Neutrophil (primary cell): ENCODE data around the gene PCSK1.
"Not testable (repeated sequence)": the region's sequence is repeated elsewhere in the genome, so short reads cannot be mapped to it uniquely, and the experiment has no call there.

Experiments used
- H3K27ac ChIP-seq: fragments of 200-600 bp; sonication (generic); 2 replicates; pipeline ENCODE4 v1.5.1; 2016; ENCODE audit warnings: mild to moderate bottlenecking, moderate library complexity
- H3K27me3 ChIP-seq: fragments of 200-600 bp; sonication (generic); 2 replicates; pipeline ENCODE4 v1.6.0; 2016; ENCODE audit warnings: mild to moderate bottlenecking
- H3K36me3 ChIP-seq: fragments of 200-600 bp; sonication (generic); 2 replicates; pipeline ENCODE4 v1.5.1; 2017
- H3K4me1 ChIP-seq, 2 experiments: fragments of 200-600 bp in 1 of 2; sonication (generic) in 1 of 2; 1 replicate in 1 of 2; 2 replicates in 1 of 2; pipeline versions ENCODE4 v1.5.1 to v1.6.1; 2013 to 2016; ENCODE audit warnings: low read depth in 1 of 2, low read length in 1 of 2, mild to moderate bottlenecking in 1 of 2, moderate library complexity in 1 of 2; ENCODE audit not compliant: control insufficient read depth in 1 of 2, insufficient read depth in 1 of 2
- H3K4me3 ChIP-seq, 2 experiments: fragments of 200-600 bp in 1 of 2; sonication (generic) in 1 of 2; 1 replicate in 1 of 2; 2 replicates in 1 of 2; pipeline ENCODE4 v1.5.1; 2013 to 2016; ENCODE audit warnings: low read depth in 1 of 2, low read length in 1 of 2, mild to moderate bottlenecking in 1 of 2, moderate library complexity in 1 of 2
- H3K9me3 ChIP-seq: fragments of 200-600 bp; sonication (generic); 2 replicates; pipeline ENCODE4 v1.5.1; 2016
- TF ChIP-seq, protein P1 (sequence below): fragments of 200-600 bp; sonication (generic); IDR thresholded peaks from 2 replicates; pipeline ENCODE4 v1.5.1; 2016; ENCODE audit warnings: antibody characterized with exemption

PCSK1 gene

DNA sequence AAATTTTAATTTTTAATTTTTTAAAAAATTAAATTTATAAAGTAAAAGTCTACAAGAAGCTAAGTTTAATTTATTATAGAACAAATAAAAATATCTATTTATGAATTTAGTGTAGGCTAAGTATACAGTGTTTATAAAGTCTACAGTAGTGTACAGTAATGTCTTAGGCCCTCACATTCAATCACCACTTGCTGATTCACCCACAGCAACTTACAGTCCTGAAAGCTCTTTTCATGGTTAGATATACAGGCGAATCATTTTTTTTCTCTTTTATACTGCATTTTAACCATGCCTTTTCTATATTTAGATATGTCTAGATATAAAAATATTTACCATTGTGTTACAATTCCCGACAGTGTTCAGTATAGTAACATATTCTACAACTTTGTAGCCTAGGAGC, 55.9 kb downstream of the PCSK1 start:
- H3K27ac ChIP-seq, result no peak overlapping the region
- no peaks in the 10 kb centered on the region for H3K9me3 ChIP-seq
- no peaks in the 10 kb centered on the region for H3K4me1 ChIP-seq
- no peak overlapping the region for H3K4me3 ChIP-seq
- H3K36me3 ChIP-seq, result no peaks in the 10 kb centered on the region
- TF ChIP-seq, protein P1, sequence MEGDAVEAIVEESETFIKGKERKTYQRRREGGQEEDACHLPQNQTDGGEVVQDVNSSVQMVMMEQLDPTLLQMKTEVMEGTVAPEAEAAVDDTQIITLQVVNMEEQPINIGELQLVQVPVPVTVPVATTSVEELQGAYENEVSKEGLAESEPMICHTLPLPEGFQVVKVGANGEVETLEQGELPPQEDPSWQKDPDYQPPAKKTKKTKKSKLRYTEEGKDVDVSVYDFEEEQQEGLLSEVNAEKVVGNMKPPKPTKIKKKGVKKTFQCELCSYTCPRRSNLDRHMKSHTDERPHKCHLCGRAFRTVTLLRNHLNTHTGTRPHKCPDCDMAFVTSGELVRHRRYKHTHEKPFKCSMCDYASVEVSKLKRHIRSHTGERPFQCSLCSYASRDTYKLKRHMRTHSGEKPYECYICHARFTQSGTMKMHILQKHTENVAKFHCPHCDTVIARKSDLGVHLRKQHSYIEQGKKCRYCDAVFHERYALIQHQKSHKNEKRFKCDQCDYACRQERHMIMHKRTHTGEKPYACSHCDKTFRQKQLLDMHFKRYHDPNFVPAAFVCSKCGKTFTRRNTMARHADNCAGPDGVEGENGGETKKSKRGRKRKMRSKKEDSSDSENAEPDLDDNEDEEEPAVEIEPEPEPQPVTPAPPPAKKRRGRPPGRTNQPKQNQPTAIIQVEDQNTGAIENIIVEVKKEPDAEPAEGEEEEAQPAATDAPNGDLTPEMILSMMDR, result no peak
- H3K27me3 ChIP-seq, result peaks cover 21% of the 10 kb centered on the region

DNA sequence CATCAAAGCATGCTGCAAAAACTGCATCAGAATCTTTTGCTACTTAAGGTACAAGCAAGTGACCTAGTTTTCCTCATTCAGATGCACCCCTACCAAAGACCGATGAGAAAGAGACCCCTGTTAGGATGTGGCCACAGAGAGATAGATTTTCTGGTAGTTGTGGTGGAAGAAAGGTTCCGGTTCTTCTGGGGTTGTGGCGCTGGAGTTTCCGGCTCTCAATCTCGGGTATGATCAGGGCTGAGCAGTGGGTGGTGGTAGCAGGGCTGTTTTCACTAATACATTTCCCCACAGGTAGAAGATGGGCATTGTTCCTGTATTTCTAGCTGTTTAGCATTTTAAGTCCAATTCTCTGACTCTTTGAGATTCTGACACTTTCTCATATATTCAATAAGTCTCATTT, 58.4 kb downstream of the PCSK1 start:
- no peak overlapping the region for H3K4me3 ChIP-seq
- H3K27me3 ChIP-seq, result peaks cover 19% of the 10 kb centered on the region
- H3K27ac ChIP-seq, result no peak overlapping the region
- H3K4me1 ChIP-seq, result no peaks in the 10 kb centered on the region
- TF ChIP-seq, protein P1, result no peak
- H3K36me3 ChIP-seq, result no peaks in the 10 kb centered on the region
- no peaks in the 10 kb centered on the region for H3K9me3 ChIP-seq

DNA sequence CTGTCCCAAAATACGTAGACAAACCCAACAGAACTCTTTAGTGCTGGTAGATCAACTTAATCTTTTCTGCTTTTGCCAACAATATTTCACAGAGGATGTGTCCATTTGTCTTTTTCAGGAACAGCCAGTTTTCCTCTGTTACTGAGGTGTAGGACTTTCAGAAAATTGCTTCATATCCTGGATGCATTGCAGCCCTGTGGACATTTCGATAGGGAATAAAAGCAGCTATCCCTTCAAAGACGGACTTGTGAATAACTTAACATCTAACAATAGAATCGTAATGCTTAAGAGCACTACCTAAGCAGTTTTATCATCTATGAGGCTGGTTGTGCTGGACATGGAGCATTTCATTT, 59.7 kb downstream of the PCSK1 start:
- Histone ChIP-seq H3K4me1 (no peaks in the 10 kb centered on the region), H3K27me3 (peaks cover 19% of the 10 kb centered on the region), H3K36me3 (no peaks in the 10 kb centered on the region), H3K4me3 (no peak overlapping the region), H3K9me3 (no peaks in the 10 kb centered on the region), H3K27ac (no peak overlapping the region)
- TF ChIP-seq, protein P1, result no peak

DNA sequence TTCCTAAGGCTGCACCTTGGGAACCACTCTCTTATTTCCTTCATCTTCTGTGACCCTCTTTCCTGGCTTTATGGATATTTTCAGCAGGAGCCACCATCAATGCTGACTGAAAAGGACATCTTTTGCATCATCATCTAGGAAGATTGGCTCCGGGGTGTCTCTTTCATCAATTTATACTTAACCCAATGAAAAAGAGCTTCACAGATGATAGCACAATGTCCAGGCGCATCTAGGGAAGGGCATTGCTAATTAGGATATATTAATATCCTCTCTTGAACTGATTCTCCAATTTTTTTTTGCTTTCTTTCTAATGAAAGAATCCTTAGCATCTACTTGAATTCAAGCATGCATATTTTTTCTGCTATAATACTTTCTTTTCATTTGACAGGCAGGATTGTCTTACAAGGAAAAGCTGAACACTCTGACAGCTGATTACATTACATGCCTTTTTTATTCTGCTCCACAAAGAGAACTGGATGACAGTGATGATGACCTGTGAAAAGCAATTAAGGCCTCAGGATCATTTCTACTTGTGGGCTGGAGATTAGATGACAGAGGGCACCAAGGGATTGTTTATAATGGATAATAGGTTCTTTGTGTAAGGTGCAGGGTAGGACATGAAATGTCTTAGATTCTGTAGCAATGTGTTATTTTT, 60.2 kb downstream of the PCSK1 start:
- no peak overlapping the region for H3K27ac ChIP-seq
- no peak overlapping the region for H3K4me3 ChIP-seq
- no peaks in the 10 kb centered on the region for H3K9me3 ChIP-seq
- no peaks in the 10 kb centered on the region for H3K4me1 ChIP-seq
- TF ChIP-seq, protein P1, result no peak
- H3K36me3 ChIP-seq, result no peaks in the 10 kb centered on the region
- H3K27me3 ChIP-seq, result peaks cover 19% of the 10 kb centered on the region

DNA sequence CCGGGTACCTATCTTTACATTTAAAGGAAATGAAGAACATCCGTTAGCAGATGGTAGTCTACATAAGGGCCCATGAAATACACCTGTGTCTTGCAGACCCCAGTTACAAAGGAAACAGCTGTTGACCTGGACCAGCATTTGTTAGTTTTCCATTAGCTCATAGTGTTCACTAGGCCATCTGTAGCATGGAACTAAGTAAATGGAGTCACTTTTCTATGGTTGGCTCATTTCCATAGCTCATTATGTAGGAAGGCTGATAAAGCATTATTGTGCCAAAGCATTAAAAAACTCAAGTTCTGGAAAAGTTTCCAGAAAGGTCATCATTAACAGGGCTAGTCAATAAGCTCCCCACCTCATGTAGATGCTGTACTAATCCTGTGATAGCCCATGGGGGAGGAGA, 62.1 kb downstream of the PCSK1 start:
- peaks cover 19% of the 10 kb centered on the region for H3K27me3 ChIP-seq
- H3K36me3 ChIP-seq, result no peaks in the 10 kb centered on the region
- TF ChIP-seq, protein P1, result no peak
- no peak overlapping the region for H3K27ac ChIP-seq
- no peak overlapping the region for H3K4me3 ChIP-seq
- H3K9me3 ChIP-seq, result no peaks in the 10 kb centered on the region
- H3K4me1 ChIP-seq, result no peaks in the 10 kb centered on the region

DNA sequence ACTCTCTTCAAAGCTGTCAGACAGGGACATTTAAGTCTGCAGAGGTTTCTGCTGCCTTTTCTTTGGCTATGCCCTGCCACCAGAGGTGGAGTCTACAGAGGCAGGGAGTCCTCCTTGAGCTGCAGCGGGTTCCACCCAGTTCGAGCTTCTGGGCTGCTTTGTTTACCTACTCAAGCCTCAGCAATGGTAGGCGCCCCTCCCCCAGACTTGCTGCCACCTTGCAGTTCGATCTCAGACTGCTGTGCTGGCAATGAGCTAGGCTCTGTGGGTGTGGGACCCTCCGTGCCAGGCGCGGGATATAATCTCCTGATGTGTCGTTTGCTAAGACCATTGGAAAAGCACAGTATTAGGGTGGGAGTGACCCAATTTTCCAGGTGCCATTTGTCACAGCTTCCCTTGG, 65.7 kb downstream of the PCSK1 start:
- H3K9me3 ChIP-seq, H3K27ac ChIP-seq, H3K36me3 ChIP-seq, H3K27me3 ChIP-seq, H3K4me1 ChIP-seq, H3K4me3 ChIP-seq: not testable (repeated sequence)
